Cardiac muscle cell (in vitro differentiated cells and primary cell): Measurements from ENCODE around the gene CALR. TPM values are rescaled to one million over a fixed set of nuclear protein-coding genes. Genes with fewer than 3 reads are reported as not detected.
"Not testable (repeated sequence)": the region's sequence is repeated elsewhere in the genome, so short reads cannot be mapped to it uniquely, and the experiment has no call there.

Source experiments
- DNase-seq, 2 donors: peaks; one replicate each; pipeline versions ENCODE4 v3.0.0 to v3.0.0-alpha.2; 2010 to 2017; ENCODE audit warnings: low read depth in 1 of 2, low spot score in 1 of 2
- H3K27ac ChIP-seq: fragments of 200-600 bp; sonication (generic); 2 replicates; pipeline ENCODE4 v1.5.1; 2016
- H3K27me3 ChIP-seq: fragments of 200-600 bp; sonication (generic); 2 replicates; pipeline ENCODE4 v1.6.0; 2016; ENCODE audit warnings: control low read depth
- H3K36me3 ChIP-seq: fragments of 200-600 bp; sonication (generic); 2 replicates; pipeline ENCODE4 v1.5.1; 2016; ENCODE audit warnings: control low read depth
- H3K4me1 ChIP-seq: fragments of 200-600 bp; sonication (generic); 2 replicates; pipeline ENCODE4 v1.8.1; 2017; ENCODE audit warnings: low read depth, mild to moderate bottlenecking, mixed run types
- H3K4me3 ChIP-seq: fragments of 200-600 bp; sonication (generic); 2 replicates; pipeline ENCODE4 v1.5.1; 2016; ENCODE audit warnings: mild to moderate bottlenecking
- H3K9me3 ChIP-seq: fragments of 200-600 bp; sonication (generic); 2 replicates; pipeline ENCODE4 v1.5.1; 2017; ENCODE audit warnings: low read depth, mild to moderate bottlenecking, control low read depth
- polyA plus RNA-seq: library from polyadenylated mRNA; unstranded; fragments of >200 nt; fragmentation: Nextera tagmentation; extraction: Ambion mirVana; gene quantifications from 2 replicates; pipeline ENCODE4 v1.2.1, GENCODE V29; 2016
- total RNA-seq: library from RNA; depleted of rRNA; stranded (reverse); fragments of >200 nt; gene quantifications from 2 replicates; pipeline ENCODE4 v1.2.3, GENCODE V29; 2016
- TF ChIP-seq, protein P1 (sequence below): IDR thresholded peaks from 2 replicates; pipeline ENCODE4 v1.5.1; 2012; ENCODE audit warnings: low read depth, mild to moderate bottlenecking, low read length

Gene CALR
- total and polyA plus RNA-seq, 2 experiments from 2014 or later = 615 to 856 TPM

DNA sequence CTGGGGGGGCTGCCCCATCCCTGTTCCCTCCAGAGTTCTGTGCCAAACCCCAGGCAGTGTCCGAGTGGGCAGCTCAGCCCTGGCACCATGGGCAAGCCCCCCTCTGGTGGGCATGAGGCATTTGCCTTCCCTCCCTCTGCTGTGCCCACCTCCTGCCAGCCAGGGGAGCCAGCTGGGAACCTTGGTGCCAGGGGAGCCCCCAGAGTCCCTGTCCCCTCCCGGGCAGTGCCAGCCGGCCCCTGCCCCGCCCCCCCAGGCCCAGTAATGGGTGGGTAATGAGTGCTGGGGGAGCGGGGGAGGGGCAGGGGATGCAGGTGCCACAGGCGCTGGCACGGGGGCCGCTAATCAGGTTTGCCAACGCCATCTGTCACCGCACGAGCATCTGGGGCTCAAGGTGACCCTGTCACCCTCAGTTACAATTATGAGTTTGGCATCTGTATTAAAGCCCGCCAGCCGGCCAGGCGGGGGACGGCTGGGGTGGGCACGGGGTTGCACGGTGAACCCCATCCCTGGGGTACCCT lies 36.9 kb downstream of the CALR start:
- Histone ChIP-seq H3K4me1 (no peaks in the 10 kb centered on the region), H3K27me3 (peaks cover 28% of the 10 kb centered on the region), H3K36me3 (no peaks in the 10 kb centered on the region), H3K27ac (no peak overlapping the region), H3K4me3 (no peak overlapping the region), H3K9me3 (no peaks in the 10 kb centered on the region)
- TF ChIP-seq, protein P1, sequence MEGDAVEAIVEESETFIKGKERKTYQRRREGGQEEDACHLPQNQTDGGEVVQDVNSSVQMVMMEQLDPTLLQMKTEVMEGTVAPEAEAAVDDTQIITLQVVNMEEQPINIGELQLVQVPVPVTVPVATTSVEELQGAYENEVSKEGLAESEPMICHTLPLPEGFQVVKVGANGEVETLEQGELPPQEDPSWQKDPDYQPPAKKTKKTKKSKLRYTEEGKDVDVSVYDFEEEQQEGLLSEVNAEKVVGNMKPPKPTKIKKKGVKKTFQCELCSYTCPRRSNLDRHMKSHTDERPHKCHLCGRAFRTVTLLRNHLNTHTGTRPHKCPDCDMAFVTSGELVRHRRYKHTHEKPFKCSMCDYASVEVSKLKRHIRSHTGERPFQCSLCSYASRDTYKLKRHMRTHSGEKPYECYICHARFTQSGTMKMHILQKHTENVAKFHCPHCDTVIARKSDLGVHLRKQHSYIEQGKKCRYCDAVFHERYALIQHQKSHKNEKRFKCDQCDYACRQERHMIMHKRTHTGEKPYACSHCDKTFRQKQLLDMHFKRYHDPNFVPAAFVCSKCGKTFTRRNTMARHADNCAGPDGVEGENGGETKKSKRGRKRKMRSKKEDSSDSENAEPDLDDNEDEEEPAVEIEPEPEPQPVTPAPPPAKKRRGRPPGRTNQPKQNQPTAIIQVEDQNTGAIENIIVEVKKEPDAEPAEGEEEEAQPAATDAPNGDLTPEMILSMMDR = no peak
- DNase-seq = no peak

DNA sequence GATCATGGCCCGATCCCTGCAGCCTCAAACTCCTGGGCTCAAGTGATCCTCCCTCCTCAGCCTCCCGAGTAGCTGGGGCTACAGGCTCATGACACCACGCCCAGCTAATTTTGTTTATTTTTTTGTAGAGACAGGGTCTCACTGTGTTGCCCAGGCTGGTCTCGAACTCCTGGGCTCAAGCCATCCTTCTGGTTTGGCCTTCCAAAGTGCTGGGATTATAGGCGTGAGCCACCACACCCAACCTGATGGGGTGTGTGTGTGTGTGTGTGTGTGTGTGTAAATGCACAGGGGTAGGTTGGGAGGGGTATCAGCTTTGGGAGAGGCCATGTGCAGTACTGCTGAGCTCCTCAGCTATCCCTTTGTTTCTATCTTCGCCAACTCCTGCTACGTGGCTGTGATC lies 37.7 kb downstream of the CALR start:
- H3K36me3 ChIP-seq, H3K4me3 ChIP-seq, H3K4me1 ChIP-seq, H3K27ac ChIP-seq, DNase-seq, H3K9me3 ChIP-seq: not testable (repeated sequence)
- H3K27me3 ChIP-seq = peaks cover 36% of the 10 kb centered on the region

DNA sequence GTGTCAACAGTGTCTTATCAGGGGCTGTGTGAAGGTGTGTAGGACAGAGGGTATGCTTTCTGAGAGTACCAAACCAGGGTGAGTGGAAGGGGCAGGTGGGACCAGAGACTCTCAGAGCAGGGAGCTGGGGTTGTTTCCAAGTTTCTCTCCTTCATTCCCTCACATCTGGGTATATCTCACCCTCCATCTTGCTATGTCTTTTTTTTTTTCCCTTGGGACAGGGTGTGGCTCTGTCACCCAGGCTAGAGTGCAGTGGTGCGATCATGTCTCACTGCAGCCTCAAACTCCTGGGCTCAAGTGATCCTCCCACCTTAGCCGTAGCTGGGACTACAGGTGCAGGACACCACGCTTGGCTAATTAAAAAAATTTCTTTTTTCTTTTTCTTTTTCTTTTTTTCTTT lies 41.6 kb downstream of the CALR start:
- Histone ChIP-seq H3K9me3 (no peaks in the 10 kb centered on the region), H3K36me3 (no peaks in the 10 kb centered on the region), H3K4me3 (no peak overlapping the region), H3K27me3 (peaks cover 74% of the 10 kb centered on the region), H3K4me1 (no peaks in the 10 kb centered on the region), H3K27ac (no peak overlapping the region)
- no peak for DNase-seq
- TF ChIP-seq, protein P1 = no peak

DNA sequence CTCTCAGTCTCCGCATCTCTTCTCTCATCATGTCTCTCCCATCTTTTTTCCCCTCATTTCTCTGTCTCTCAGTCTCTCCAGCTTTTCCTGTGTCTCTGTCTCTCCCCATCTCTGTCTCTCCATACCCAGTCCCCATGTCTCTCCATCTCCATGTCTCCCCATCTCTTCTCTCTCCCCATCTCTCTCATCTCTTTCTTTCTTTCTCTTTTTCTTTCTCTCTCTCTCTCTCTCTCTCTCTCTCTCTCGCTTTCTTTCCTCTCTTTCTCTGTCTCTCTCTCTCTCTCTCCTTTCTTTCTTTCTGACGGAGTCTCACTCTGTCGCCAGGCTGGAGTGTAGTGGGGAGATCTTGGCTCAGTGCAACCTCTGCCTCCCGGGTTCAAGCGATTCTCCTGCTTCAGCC lies 44.2 kb downstream of the CALR start:
- H3K4me1 ChIP-seq = no peaks in the 10 kb centered on the region
- TF ChIP-seq, protein P1 = no peak
- H3K4me3 ChIP-seq = no peak overlapping the region
- no peaks in the 10 kb centered on the region for H3K9me3 ChIP-seq
- H3K27ac ChIP-seq = no peak overlapping the region
- no peaks in the 10 kb centered on the region for H3K36me3 ChIP-seq
- H3K27me3 ChIP-seq = peaks cover 88% of the 10 kb centered on the region
- DNase-seq = no peak

DNA sequence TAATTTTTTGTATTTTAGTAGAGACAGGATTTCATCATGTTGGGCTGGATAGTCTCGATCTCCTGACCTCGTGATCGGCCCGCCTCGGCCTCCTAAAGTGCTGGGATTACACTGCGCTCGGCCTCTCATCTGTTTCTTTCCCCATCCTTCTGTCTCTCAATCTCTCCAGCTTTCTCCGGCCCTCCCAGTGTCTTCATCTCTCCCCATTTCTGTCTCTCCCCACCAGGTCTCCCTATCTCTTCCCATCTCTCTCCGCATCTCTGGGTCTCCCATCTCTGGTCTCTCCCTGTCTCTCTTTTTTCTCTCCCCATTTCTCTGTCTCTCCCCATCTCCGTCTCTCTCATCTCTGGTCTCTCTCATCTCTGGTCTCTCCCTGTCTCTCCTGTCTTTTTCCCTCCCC lies 44.7 kb downstream of the CALR start:
- peaks cover 92% of the 10 kb centered on the region for H3K27me3 ChIP-seq

DNA sequence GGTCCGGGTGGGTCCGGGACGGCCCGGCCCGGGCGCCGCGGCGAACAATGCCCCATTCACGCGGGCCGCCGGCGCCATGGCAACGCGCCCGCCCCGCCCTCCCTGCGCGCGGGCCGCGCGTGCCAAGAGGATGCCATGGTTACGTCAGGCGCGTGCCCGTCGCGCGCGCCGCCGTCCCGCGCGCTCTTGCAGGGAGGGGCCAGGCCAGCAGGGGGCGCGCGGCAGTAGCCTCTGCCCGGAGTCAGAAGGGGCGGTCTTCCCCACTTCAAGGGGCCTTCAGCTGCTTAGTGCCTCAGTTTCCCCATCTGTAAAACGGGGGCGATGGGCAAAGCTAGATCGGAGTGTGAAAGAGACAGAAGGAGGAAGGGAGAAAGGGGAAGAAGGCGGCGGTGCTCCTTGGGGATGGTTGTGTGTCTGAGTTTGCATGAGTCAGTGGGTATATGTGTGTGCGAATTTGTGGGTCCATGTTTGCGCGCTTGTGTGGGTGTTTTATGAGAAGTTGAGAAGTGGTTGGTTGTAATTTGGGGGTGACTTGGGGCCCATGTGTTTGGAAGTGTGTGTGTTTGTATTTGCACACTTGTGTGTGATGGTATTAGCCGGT lies 45.2 kb downstream of the CALR start:
- H3K36me3 ChIP-seq = no peaks in the 10 kb centered on the region
- peak overlapping the region; percentile 16 for H3K4me3 ChIP-seq
- no peak overlapping the region for H3K27ac ChIP-seq
- no peaks in the 10 kb centered on the region for H3K9me3 ChIP-seq
- DNase-seq = peak; percentile 75 to 87
- peaks cover 98% of the 10 kb centered on the region for H3K27me3 ChIP-seq
- TF ChIP-seq, protein P1 = peak; percentile 82
- H3K4me1 ChIP-seq = no peaks in the 10 kb centered on the region

More for the DNA sequence above, 44.7 kb downstream of the CALR start:
- Histone ChIP-seq H3K4me3 (peak overlapping the region; percentile 16), H3K27ac (no peak overlapping the region), H3K4me1 (no peaks in the 10 kb centered on the region), H3K36me3 (no peaks in the 10 kb centered on the region), H3K9me3 (no peaks in the 10 kb centered on the region)
- DNase-seq = no peak
- TF ChIP-seq, protein P1 = no peak
